ENCODE measurements around the gene CCNC. TPM values are rescaled to one million over a fixed set of nuclear protein-coding genes. Genes with fewer than 3 reads are reported as not detected.

Gene CCNC
- total RNA-seq, 1 experiment from 2014 or later, result 76.5 TPM

DNA sequence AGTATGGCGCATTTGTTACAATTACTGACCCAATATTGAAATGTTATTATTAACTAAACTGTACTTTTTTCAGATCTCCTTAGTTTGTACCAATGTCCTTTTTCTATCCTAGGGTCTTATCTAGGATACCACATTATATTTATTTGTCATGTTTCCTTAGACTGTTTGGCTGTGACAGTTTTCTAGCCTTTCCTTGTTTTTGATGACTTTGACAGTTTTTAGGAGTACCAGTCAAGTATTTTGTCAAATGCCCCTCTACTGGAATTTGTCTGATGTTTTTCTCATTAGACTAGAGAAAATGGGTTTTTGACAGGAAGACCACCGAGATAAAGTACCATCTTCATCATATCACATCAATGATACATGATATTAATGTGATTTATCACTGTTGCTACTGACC lies 14.6 kb downstream of the CCNC start:
- Mint-ChIP-seq H3K36me3 (ENCODE audit: insufficient read depth, unreplicated experiment) (peaks cover 68% of the 10 kb centered on the region), H3K9me3 (ENCODE audit: unreplicated experiment) (no peaks in the 10 kb centered on the region), H3K27me3 (ENCODE audit: insufficient read depth, unreplicated experiment) (no peaks in the 10 kb centered on the region), H3K4me3 (ENCODE audit: unreplicated experiment) (no peak overlapping the region), H3K27ac (ENCODE audit: low read depth, unreplicated experiment) (no peak overlapping the region), H3K4me1 (ENCODE audit: insufficient read depth, unreplicated experiment) (peaks cover 7% of the 10 kb centered on the region)
- BruUV-seq (replicated peaks), result no TSS peak
- TF ChIP-seq, protein P1, sequence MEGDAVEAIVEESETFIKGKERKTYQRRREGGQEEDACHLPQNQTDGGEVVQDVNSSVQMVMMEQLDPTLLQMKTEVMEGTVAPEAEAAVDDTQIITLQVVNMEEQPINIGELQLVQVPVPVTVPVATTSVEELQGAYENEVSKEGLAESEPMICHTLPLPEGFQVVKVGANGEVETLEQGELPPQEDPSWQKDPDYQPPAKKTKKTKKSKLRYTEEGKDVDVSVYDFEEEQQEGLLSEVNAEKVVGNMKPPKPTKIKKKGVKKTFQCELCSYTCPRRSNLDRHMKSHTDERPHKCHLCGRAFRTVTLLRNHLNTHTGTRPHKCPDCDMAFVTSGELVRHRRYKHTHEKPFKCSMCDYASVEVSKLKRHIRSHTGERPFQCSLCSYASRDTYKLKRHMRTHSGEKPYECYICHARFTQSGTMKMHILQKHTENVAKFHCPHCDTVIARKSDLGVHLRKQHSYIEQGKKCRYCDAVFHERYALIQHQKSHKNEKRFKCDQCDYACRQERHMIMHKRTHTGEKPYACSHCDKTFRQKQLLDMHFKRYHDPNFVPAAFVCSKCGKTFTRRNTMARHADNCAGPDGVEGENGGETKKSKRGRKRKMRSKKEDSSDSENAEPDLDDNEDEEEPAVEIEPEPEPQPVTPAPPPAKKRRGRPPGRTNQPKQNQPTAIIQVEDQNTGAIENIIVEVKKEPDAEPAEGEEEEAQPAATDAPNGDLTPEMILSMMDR (IDR thresholded peaks at IDR 0.05; ENCODE audit: unreplicated experiment), result no peak
- POLR2A ChIA-PET, result interaction anchor here (1.0 kb wide), 1 partner anchor 11 kb away, joined by 3 read pairs; no protein-coding TSS in a partner anchor
- DNase-seq (ENCODE audit: unreplicated experiment), result no peak
- intact Hi-C loops (cut with micrococcal nuclease), result no loop called here
- CTCF ChIA-PET, result no interaction called here

GRCh38 chr6:99550046-99550748 lies 18.3 kb downstream of the CCNC start:
- Mint-ChIP-seq H3K4me1 (ENCODE audit: insufficient read depth, unreplicated experiment) (peaks cover 7% of the 10 kb centered on the region), H3K9me3 (ENCODE audit: unreplicated experiment) (no peaks in the 10 kb centered on the region), H3K4me3 (ENCODE audit: unreplicated experiment) (no peak overlapping the region), H3K27me3 (ENCODE audit: insufficient read depth, unreplicated experiment) (no peaks in the 10 kb centered on the region), H3K27ac (ENCODE audit: low read depth, unreplicated experiment) (no peak overlapping the region), H3K36me3 (ENCODE audit: insufficient read depth, unreplicated experiment) (peaks cover 56% of the 10 kb centered on the region)
- no peak for DNase-seq (ENCODE audit: unreplicated experiment)
- CTCF ChIA-PET, result interaction anchor here (0.7 kb wide), 1 partner anchor 248 kb away, joined by 3 read pairs; no protein-coding TSS in a partner anchor
- intact Hi-C loops (cut with micrococcal nuclease), result no loop called here
- TF ChIP-seq, protein P1 (IDR thresholded peaks at IDR 0.05; ENCODE audit: unreplicated experiment), result no peak
- no TSS peak for BruUV-seq (replicated peaks)
- POLR2A ChIA-PET, result interaction anchor here (0.6 to 1.4 kb wide), 2 partner anchors 9 to 23 kb away, joined by 3 read pairs; no protein-coding TSS in a partner anchor

- H3K4me1 Mint-ChIP-seq (ENCODE audit: insufficient read depth, unreplicated experiment), result peaks cover 6% of the 10 kb centered on the region
- no peak overlapping the region for H3K4me3 Mint-ChIP-seq (ENCODE audit: unreplicated experiment)
- ChIA-PET POLR2A (no interaction called here), CTCF (interaction anchor here (0.6 kb wide), 1 partner anchor 21 kb away, joined by 3 read pairs; no protein-coding TSS in a partner anchor)
- TF ChIP-seq, protein P1 (IDR thresholded peaks at IDR 0.05; ENCODE audit: unreplicated experiment), result no peak
- DNase-seq (ENCODE audit: unreplicated experiment), result no peak
- H3K27me3 Mint-ChIP-seq (ENCODE audit: insufficient read depth, unreplicated experiment), result no peaks in the 10 kb centered on the region
- H3K9me3 Mint-ChIP-seq (ENCODE audit: unreplicated experiment), result no peaks in the 10 kb centered on the region
- no TSS peak for BruUV-seq (replicated peaks)
- H3K27ac Mint-ChIP-seq (ENCODE audit: low read depth, unreplicated experiment), result no peak overlapping the region
- intact Hi-C loops (cut with micrococcal nuclease), result no loop called here
- peaks cover 57% of the 10 kb centered on the region for H3K36me3 Mint-ChIP-seq (ENCODE audit: insufficient read depth, unreplicated experiment)
Observed at GRCh38 chr6:99548706-99549105, 19.8 kb downstream of the CCNC start.

GRCh38 chr6:99547526-99547925 lies 20.9 kb downstream of the CCNC start:
- no peak overlapping the region for H3K27ac Mint-ChIP-seq (ENCODE audit: low read depth, unreplicated experiment)
- peaks cover 57% of the 10 kb centered on the region for H3K36me3 Mint-ChIP-seq (ENCODE audit: insufficient read depth, unreplicated experiment)
- TF ChIP-seq, protein P1 (IDR thresholded peaks at IDR 0.05; ENCODE audit: unreplicated experiment), result no peak
- H3K9me3 Mint-ChIP-seq (ENCODE audit: unreplicated experiment), result no peaks in the 10 kb centered on the region
- BruUV-seq (replicated peaks), result no TSS peak
- DNase-seq (ENCODE audit: unreplicated experiment), result peak; percentile 21
- no peak overlapping the region for H3K4me3 Mint-ChIP-seq (ENCODE audit: unreplicated experiment)
- ChIA-PET POLR2A (interaction anchor here (0.6 to 1.8 kb wide), 3 partner anchors 21 to 129 kb away, joined by 3 to 6 read pairs (median 4); partner anchors contain the start of genes CCNC and USP45), CTCF (interaction anchor here (0.6 to 1.3 kb wide), 3 partner anchors 25 to 454 kb away, joined by 3 to 4 read pairs (median 4); no protein-coding TSS in a partner anchor)
- no peaks in the 10 kb centered on the region for H3K4me1 Mint-ChIP-seq (ENCODE audit: insufficient read depth, unreplicated experiment)
- intact Hi-C loops (cut with micrococcal nuclease), result no loop called here
- H3K27me3 Mint-ChIP-seq (ENCODE audit: insufficient read depth, unreplicated experiment), result no peaks in the 10 kb centered on the region

Measured in MCF 10A (cell line).